WTC11 (cell line): ENCODE data around the gene CTXND2. TPM values are rescaled to one million over a fixed set of nuclear protein-coding genes. Genes with fewer than 3 reads are reported as not detected.

ENCODE experiments used
- ATAC-seq: fragments of 200-7000 bp; cut with Tn5 transposase; 2 replicates; pipeline ENCODE4 v1.10.0; 2021; ENCODE audit warnings: mild to moderate bottlenecking, moderate library complexity
- CTCF ChIA-PET: fragments of 300-600 bp; sonication (Branson Sonifier 250); formaldehyde crosslinking; loops from one replicate; lab custom pipeline; 2021; ENCODE audit warnings: antibody characterized with exemption; lab: Charles Lee
- POLR2A ChIA-PET: fragments of 350-600 bp; sonication (Branson Sonifier 250); formaldehyde crosslinking; loops from one replicate; lab custom pipeline; 2021; ENCODE audit warnings: antibody characterized with exemption; lab: Charles Lee
- DNase-seq: peaks from one replicate; pipeline ENCODE4 v3.0.0; 2021; ENCODE audit warnings: low spot score
- H3K27ac Mint-ChIP-seq: 2 replicates; pipeline ENCODE4 v1.8.0; 2021; ENCODE audit warnings: mixed read lengths
- H3K27me3 Mint-ChIP-seq: 2 replicates; pipeline ENCODE4 v1.8.0; 2021; ENCODE audit warnings: low read depth, mild to moderate bottlenecking, moderate library complexity, mixed read lengths
- H3K36me3 Mint-ChIP-seq: 2 replicates; pipeline ENCODE4 v1.8.0; 2021; ENCODE audit warnings: mixed read lengths
- H3K4me1 Mint-ChIP-seq: 2 replicates; pipeline ENCODE4 v1.8.0; 2022; ENCODE audit warnings: mixed read lengths
- H3K4me3 Mint-ChIP-seq: 2 replicates; pipeline ENCODE4 v1.8.0; 2021; ENCODE audit warnings: mild to moderate bottlenecking, moderate library complexity, mixed read lengths
- H3K9me3 Mint-ChIP-seq: 2 replicates; pipeline ENCODE4 v1.8.0; 2021; ENCODE audit warnings: mixed read lengths
- AR ChIP-seq: fragments of 250-450 bp; sonication (Bioruptor Pico); IDR thresholded peaks from 2 replicates; pipeline ENCODE4 v1.9.0; 2021; ENCODE audit warnings: mild to moderate bottlenecking
- ARID4B ChIP-seq: sonication (generic); formaldehyde crosslinking; IDR thresholded peaks from 2 replicates; pipeline ENCODE4 v1.8.0; 2023; ENCODE audit warnings: missing genetic modification reagents, mild to moderate bottlenecking, borderline replicate concordance
- CBFB ChIP-seq: sonication (generic); formaldehyde crosslinking; IDR thresholded peaks from 2 replicates; pipeline ENCODE4 v1.8.1; 2022; ENCODE audit warnings: mild to moderate bottlenecking, low read depth, missing genetic modification reagents
- CREB1 ChIP-seq: sonication (generic); formaldehyde crosslinking; IDR thresholded peaks from 2 replicates; pipeline ENCODE4 v1.8.0; 2023; ENCODE audit warnings: mild to moderate bottlenecking, missing genetic modification reagents
- E2F4 ChIP-seq: sonication (generic); formaldehyde crosslinking; IDR thresholded peaks from 2 replicates; pipeline ENCODE4 v1.8.1; 2022; ENCODE audit warnings: low read depth, mild to moderate bottlenecking, moderate library complexity, missing genetic modification reagents, borderline replicate concordance
- FOXP1 ChIP-seq: sonication (generic); formaldehyde crosslinking; IDR thresholded peaks from 2 replicates; pipeline ENCODE4 v1.8.0; 2022; ENCODE audit warnings: missing genetic modification reagents, mild to moderate bottlenecking, moderate library complexity, borderline replicate concordance
- JAZF1 ChIP-seq: fragments of 250-450 bp; sonication (Bioruptor Pico); IDR thresholded peaks from 2 replicates; pipeline ENCODE4 v1.9.0; 2021; ENCODE audit warnings: moderate library complexity, mild to moderate bottlenecking, inconsistent platforms
- KAT7 ChIP-seq: sonication (generic); formaldehyde crosslinking; IDR thresholded peaks from 2 replicates; pipeline ENCODE4 v1.8.1; 2023; ENCODE audit warnings: missing genetic modification reagents, mild to moderate bottlenecking, borderline replicate concordance
- MXD4 ChIP-seq: fragments of 250-450 bp; sonication (Bioruptor Pico); IDR thresholded peaks from 2 replicates; pipeline ENCODE4 v1.8.0; 2021; ENCODE audit warnings: mild to moderate bottlenecking, moderate library complexity, borderline replicate concordance
- NR2C2 ChIP-seq: sonication (generic); formaldehyde crosslinking; IDR thresholded peaks from 2 replicates; pipeline ENCODE4 v1.8.0; 2022; ENCODE audit warnings: mild to moderate bottlenecking, missing genetic modification reagents
- PREB ChIP-seq: sonication (generic); formaldehyde crosslinking; IDR thresholded peaks from 2 replicates; pipeline ENCODE4 v1.8.1; 2022; ENCODE audit warnings: mild to moderate bottlenecking, missing genetic modification reagents, moderate library complexity, borderline replicate concordance
- PRRX2 ChIP-seq: fragments of 250-450 bp; sonication (Bioruptor Pico); IDR thresholded peaks from 2 replicates; pipeline ENCODE4 v1.8.0; 2021; ENCODE audit warnings: mild to moderate bottlenecking
- RELA ChIP-seq: sonication (generic); formaldehyde crosslinking; IDR thresholded peaks from 2 replicates; pipeline ENCODE4 v1.8.1; 2022; ENCODE audit warnings: missing genetic modification reagents, mild to moderate bottlenecking, borderline replicate concordance
- SP1 ChIP-seq: sonication (generic); formaldehyde crosslinking; conservative IDR thresholded peaks from 2 replicates; pipeline ENCODE4 v1.8.1; 2022; ENCODE audit warnings: missing genetic modification reagents
- TCF7 ChIP-seq: sonication (generic); formaldehyde crosslinking; IDR thresholded peaks from 2 replicates; pipeline ENCODE4 v1.8.0; 2022; ENCODE audit warnings: mild to moderate bottlenecking, low read depth, missing genetic modification reagents, moderate library complexity
- TP53 ChIP-seq: sonication (generic); formaldehyde crosslinking; IDR thresholded peaks from 2 replicates; pipeline ENCODE4 v1.8.1; 2023; ENCODE audit warnings: mild to moderate bottlenecking, missing genetic modification reagents
- ZBTB43 ChIP-seq: sonication (generic); formaldehyde crosslinking; IDR thresholded peaks from 2 replicates; pipeline ENCODE4 v1.8.1; 2023; ENCODE audit warnings: mild to moderate bottlenecking, missing genetic modification reagents
- ZNF138 ChIP-seq: sonication (generic); formaldehyde crosslinking; conservative IDR thresholded peaks from 2 replicates; pipeline ENCODE4 v1.8.1; 2022; ENCODE audit warnings: mild to moderate bottlenecking, moderate library complexity, missing genetic modification reagents
- ZNF232 ChIP-seq: sonication (generic); formaldehyde crosslinking; IDR thresholded peaks from 2 replicates; pipeline ENCODE4 v1.8.0; 2022; ENCODE audit warnings: mild to moderate bottlenecking, missing genetic modification reagents
- ZNF317 ChIP-seq: sonication (generic); formaldehyde crosslinking; IDR thresholded peaks from 2 replicates; pipeline ENCODE4 v1.8.1; 2023; ENCODE audit warnings: low read depth, mild to moderate bottlenecking, moderate library complexity, missing genetic modification reagents, borderline replicate concordance
- total RNA-seq: library from RNA; stranded (reverse); gene quantifications from 3 replicates; pipeline ENCODE4 v1.2.3, GENCODE V29; 2021

The CTXND2 gene
- total RNA-seq, 1 experiment from 2014 or later, result not detected

GRCh38 chr1:150944856-150945255 lies 57.9 kb downstream of the CTXND2 start:
- Mint-ChIP-seq H3K27ac (no peak overlapping the region), H3K27me3 (no peaks in the 10 kb centered on the region), H3K36me3 (peaks cover 75% of the 10 kb centered on the region), H3K4me3 (no peak overlapping the region), H3K9me3 (no peaks in the 10 kb centered on the region), H3K4me1 (no peaks in the 10 kb centered on the region)
- TF ChIP-seq CREB1 (CRISPR knock-in tag) (no peak), TP53 (CRISPR knock-in tag) (no peak), JAZF1 (CRISPR knock-in tag) (no peak), PREB (CRISPR knock-in tag) (no peak), TCF7 (CRISPR knock-in tag) (no peak), ZNF138 (no peak), RELA (CRISPR knock-in tag) (no peak), AR (CRISPR knock-in tag) (no peak), ARID4B (CRISPR knock-in tag) (no peak), KAT7 (CRISPR knock-in tag) (no peak), PRRX2 (no peak), MXD4 (CRISPR knock-in tag) (no peak), CBFB (CRISPR knock-in tag) (no peak), ZBTB43 (CRISPR knock-in tag) (no peak), SP1 (CRISPR knock-in tag) (no peak), ZNF317 (CRISPR knock-in tag) (no peak), ZNF232 (CRISPR knock-in tag) (no peak), FOXP1 (CRISPR knock-in tag) (no peak), NR2C2 (CRISPR knock-in tag) (no peak), E2F4 (CRISPR knock-in tag) (no peak)
- ChIA-PET POLR2A (no interaction called here), CTCF (no interaction called here)
- ATAC-seq, result no peak
- DNase-seq, result no peak
